H1 (cell line): ENCODE data around the gene CNOT10. TPM values are rescaled to one million over a fixed set of nuclear protein-coding genes. Genes with fewer than 3 reads are reported as not detected.

ENCODE experiments used
- CTCF ChIA-PET: fragments of 300-600 bp; sonication (Branson Sonifier 250); formaldehyde crosslinking; loops from one replicate; lab custom pipeline; 2021; ENCODE audit not compliant: partially characterized antibody; lab: Charles Lee
- POLR2A ChIA-PET: fragments of 300-600 bp; sonication (Branson Sonifier 250); formaldehyde crosslinking; loops from one replicate; lab custom pipeline; 2021; ENCODE audit warnings: inconsistent platforms; ENCODE audit not compliant: partially characterized antibody; lab: Charles Lee
- DNase-seq, 2 experiments: peaks; one replicate each; pipeline versions ENCODE4 v3.0.0 to v3.0.0-alpha.2; 2010 to 2022; ENCODE audit warnings: low spot score in 2 of 2, low read depth in 1 of 2, mixed read lengths in 1 of 2
- FAIRE-seq: peaks from 2 replicates; lab custom pipeline; 2011; peaks lifted over from hg19 to GRCh38; lab: Jason Lieb, UNC
- H2AFZ ChIP-seq: 2 replicates; pipeline ENCODE4 v1.8.1; 2012; ENCODE audit warnings: low read length, inconsistent platforms
- H2AK5ac ChIP-seq: 2 replicates; pipeline ENCODE4 v1.6.1; 2013; ENCODE audit warnings: low read depth, low read length
- H2BK120ac ChIP-seq: replicated peaks from 2 replicates; pipeline ENCODE3; 2013; ENCODE audit warnings: low read depth, low read length, inconsistent platforms
- H2BK12ac ChIP-seq: 2 replicates; pipeline ENCODE4 v1.6.1; 2013; ENCODE audit warnings: low read depth, low read length
- H2BK15ac ChIP-seq: 2 replicates; pipeline ENCODE4 v1.6.1; 2013; ENCODE audit warnings: low read length
- H2BK20ac ChIP-seq: 2 replicates; pipeline ENCODE4 v1.6.1; 2013; ENCODE audit warnings: low read length
- H2BK5ac ChIP-seq: 2 replicates; pipeline ENCODE4 v1.6.1; 2013; ENCODE audit warnings: low read depth, low read length
- H3K14ac ChIP-seq: 2 replicates; pipeline ENCODE4 v1.6.1; 2013; ENCODE audit warnings: inconsistent platforms; ENCODE audit not compliant: insufficient read length
- H3K18ac ChIP-seq: 2 replicates; pipeline ENCODE4 v1.6.1; 2013; ENCODE audit warnings: low read length; ENCODE audit errors: extremely low read depth
- H3K23ac ChIP-seq: 2 replicates; pipeline ENCODE4 v1.6.1; 2013; ENCODE audit warnings: inconsistent platforms; ENCODE audit not compliant: insufficient read length
- H3K23me2 ChIP-seq: 2 replicates; pipeline ENCODE4 v1.6.1; 2013; ENCODE audit warnings: low read depth, low read length
- H3K27ac ChIP-seq: 2 replicates; pipeline ENCODE4 v1.6.1; 2011; ENCODE audit warnings: low read depth, low read length, inconsistent platforms
- H3K27me3 ChIP-seq, 4 experiments: replicated peaks in 1 of 4; 1 replicate in 1 of 4; 2 replicates in 3 of 4; pipeline versions ENCODE4 v1.6.1 to v1.8.1; 2011 to 2013; ENCODE audit warnings: low read length in 3 of 4, mild to moderate bottlenecking in 3 of 4, inconsistent platforms in 2 of 4, mixed read lengths in 2 of 4, moderate library complexity in 1 of 4; ENCODE audit not compliant: control insufficient read depth in 3 of 4, insufficient read depth in 3 of 4; ENCODE audit errors: extremely low read depth in 1 of 4
- H3K36me3 ChIP-seq, 4 experiments: 2 replicates each; pipeline versions ENCODE4 v1.6.1 to v1.8.1; 2011 to 2013; ENCODE audit warnings: mild to moderate bottlenecking in 4 of 4, low read length in 3 of 4, moderate library complexity in 2 of 4, control low read depth in 1 of 4, inconsistent platforms in 1 of 4; ENCODE audit not compliant: insufficient read depth in 4 of 4, control insufficient read depth in 2 of 4
- H3K4ac ChIP-seq: replicated peaks from 2 replicates; pipeline ENCODE3; 2013; ENCODE audit warnings: low read length, low read depth, mixed read lengths, inconsistent platforms; ENCODE audit not compliant: insufficient read length
- H3K4me1 ChIP-seq, 4 experiments: replicated peaks in 1 of 4; 1 replicate in 1 of 4; 2 replicates in 3 of 4; pipeline versions ENCODE4 v1.6.1 to v1.8.1; 2011 to 2013; ENCODE audit warnings: low read length in 3 of 4, inconsistent platforms in 2 of 4, mixed read lengths in 1 of 4; ENCODE audit not compliant: insufficient read depth in 4 of 4, control insufficient read depth in 3 of 4
- H3K4me2 ChIP-seq, 2 experiments: 2 replicates each; pipeline versions ENCODE4 v1.6.1 to v1.8.1; 2011 to 2013; ENCODE audit warnings: low read depth in 2 of 2, low read length in 2 of 2, control low read depth in 1 of 2, inconsistent platforms in 1 of 2, mild to moderate bottlenecking in 1 of 2; ENCODE audit not compliant: insufficient read depth in 1 of 2
- H3K4me3 ChIP-seq, 4 experiments: fragments of 200-600, 300-600 bp in 1 of 4; sonication (generic), shearing (Covaris generic), sonication (Bioruptor Twin) in 1 of 4; 2 replicates each; pipeline versions ENCODE4 v1.5.1 to v1.8.1; 2011 to 2016; ENCODE audit warnings: low read length in 4 of 4, low read depth in 3 of 4, control low read depth in 2 of 4, inconsistent platforms in 2 of 4, mild to moderate bottlenecking in 2 of 4, mixed read lengths in 1 of 4, moderate library complexity in 1 of 4; ENCODE audit not compliant: insufficient read depth in 2 of 4; ENCODE audit errors: extremely low read depth in 1 of 4
- H3K56ac ChIP-seq: replicated peaks from 2 replicates; pipeline ENCODE3; 2013; ENCODE audit warnings: low read depth, mild to moderate bottlenecking, mixed read lengths, low read length, inconsistent platforms; ENCODE audit not compliant: insufficient read length
- H3K79me1 ChIP-seq: 2 replicates; pipeline ENCODE4 v1.6.1; 2013; ENCODE audit warnings: low read depth, low read length, control low read depth
- H3K79me2 ChIP-seq, 2 experiments: 2 replicates each; pipeline versions ENCODE4 v1.6.1 to v1.8.1; 2012 to 2013; ENCODE audit warnings: low read length in 2 of 2, mild to moderate bottlenecking in 2 of 2, inconsistent platforms in 1 of 2; ENCODE audit not compliant: insufficient read depth in 2 of 2, control insufficient read depth in 1 of 2
- H3K9ac ChIP-seq, 4 experiments: replicated peaks in 1 of 4; 1 replicate in 1 of 4; 2 replicates in 3 of 4; pipeline versions ENCODE4 v1.6.1 to v1.8.1; 2011 to 2013; ENCODE audit warnings: low read depth in 3 of 4, low read length in 3 of 4, control low read depth in 2 of 4, mild to moderate bottlenecking in 2 of 4, moderate library complexity in 2 of 4, inconsistent platforms in 1 of 4; ENCODE audit errors: extremely low read depth in 1 of 4
- H3K9me3 ChIP-seq, 2 experiments: 2 replicates each; pipeline versions ENCODE4 v1.6.1 to v1.8.1; 2012 to 2013; ENCODE audit warnings: mild to moderate bottlenecking in 2 of 2, moderate library complexity in 2 of 2, control low read depth in 1 of 2, inconsistent platforms in 1 of 2, low read depth in 1 of 2, low read length in 1 of 2, mixed read lengths in 1 of 2; ENCODE audit not compliant: insufficient read depth in 2 of 2
- H4K20me1 ChIP-seq, 2 experiments: replicated peaks in 1 of 2; 2 replicates each; pipeline versions ENCODE3 to v1.8.1; 2011 to 2013; ENCODE audit warnings: inconsistent platforms in 2 of 2, low read length in 2 of 2, mild to moderate bottlenecking in 1 of 2; ENCODE audit not compliant: insufficient read depth in 2 of 2, control insufficient read depth in 1 of 2
- H4K5ac ChIP-seq: 2 replicates; pipeline ENCODE4 v1.6.1; 2013; ENCODE audit warnings: low read length, low read depth, mixed read lengths, inconsistent platforms; ENCODE audit not compliant: insufficient read length
- H4K8ac ChIP-seq: 2 replicates; pipeline ENCODE4 v1.8.0; 2013; ENCODE audit warnings: mild to moderate bottlenecking, moderate library complexity, low read length, inconsistent platforms; ENCODE audit not compliant: insufficient read depth; ENCODE audit errors: extremely low read depth
- H4K91ac ChIP-seq: replicated peaks from 2 replicates; pipeline ENCODE3; 2013; ENCODE audit warnings: low read length, mixed read lengths, inconsistent platforms; ENCODE audit not compliant: insufficient read length
- ASH2L ChIP-seq: fragments of 200-600, 300-600 bp; sonication (generic); IDR thresholded peaks from one replicate; pipeline ENCODE4 v1.7.1; 2017; ENCODE audit warnings: low read length
- MAFK ChIP-seq: IDR thresholded peaks from 2 replicates; pipeline ENCODE4 v1.6.1; 2012; ENCODE audit warnings: low read depth, mild to moderate bottlenecking, improper control_type of control experiment, low read length
- SIN3A ChIP-seq, 2 experiments: IDR thresholded peaks in 1 of 2; conservative IDR thresholded peaks in 1 of 2; 2 replicates each; pipeline ENCODE4 v1.6.1; 2011 to 2012; ENCODE audit warnings: low read length in 2 of 2, improper control_type of control experiment in 1 of 2, low read depth in 1 of 2, mild to moderate bottlenecking in 1 of 2
- SIRT6 ChIP-seq: IDR thresholded peaks from one replicate; pipeline ENCODE4 v1.7.1; 2012; ENCODE audit warnings: low read length, inconsistent platforms
- TCF12 ChIP-seq: IDR thresholded peaks from 2 replicates; pipeline ENCODE4 v1.6.1; 2011; ENCODE audit warnings: low read depth, mild to moderate bottlenecking, low read length
- WGBS, 2 experiments: shearing (Covaris generic) in 1 of 2; methylation state at CpG; one replicate each; pipeline versions ENCODE4 v1.1.6 to v1.1.7; 2013 to 2015; ENCODE audit warnings: low lambda C conversion rate in 2 of 2, mixed read lengths in 2 of 2, inconsistent platforms in 1 of 2, low coverage in 1 of 2, missing lambda C conversion rate in 1 of 2; ENCODE audit not compliant: insufficient replicate concordance in 2 of 2, insufficient coverage in 1 of 2, insufficient read length in 1 of 2; ENCODE audit errors: extremely low coverage in 1 of 2, missing lambda C conversion rate in 1 of 2; 5-methylcytosine and 5-hydroxymethylcytosine counted together
- polyA plus RNA-seq, 7 experiments: library from polyadenylated mRNA; depleted of rRNA in 3 of 7; stranded (reverse) in 5 of 7; unstranded in 2 of 7; fragments of >200 nt in 5 of 7; fragments of 200-250 nt in 2 of 7; gene quantifications; 1 replicate in 5 of 7; 2 replicates in 1 of 7; 4 replicates in 1 of 7; pipeline versions ENCODE4 v1.2.1 to v1.2.3, GENCODE V29; 2011 to 2013; ENCODE audit warnings: missing spikeins in 2 of 7, mixed read lengths in 2 of 7
- total RNA-seq: library from RNA; stranded (reverse); fragmentation: NEBNext Ultra II Directional; extraction: Animal tissue kit (Norgen Biotek cat#: 25700); gene quantifications from 2 replicates; pipeline ENCODE4 v1.2.1, GENCODE V29; 2021
- TF ChIP-seq, protein P1 (sequence below): IDR thresholded peaks from 2 replicates; pipeline ENCODE4 v1.6.1; 2012; ENCODE audit warnings: inconsistent platforms

The CNOT10 gene
- total and polyA plus RNA-seq, 2 of the 8 experiments (the other 6 are each of a cell fraction or from before 2014, with no cell fraction given), result 39.9 to 55.9 TPM

DNA sequence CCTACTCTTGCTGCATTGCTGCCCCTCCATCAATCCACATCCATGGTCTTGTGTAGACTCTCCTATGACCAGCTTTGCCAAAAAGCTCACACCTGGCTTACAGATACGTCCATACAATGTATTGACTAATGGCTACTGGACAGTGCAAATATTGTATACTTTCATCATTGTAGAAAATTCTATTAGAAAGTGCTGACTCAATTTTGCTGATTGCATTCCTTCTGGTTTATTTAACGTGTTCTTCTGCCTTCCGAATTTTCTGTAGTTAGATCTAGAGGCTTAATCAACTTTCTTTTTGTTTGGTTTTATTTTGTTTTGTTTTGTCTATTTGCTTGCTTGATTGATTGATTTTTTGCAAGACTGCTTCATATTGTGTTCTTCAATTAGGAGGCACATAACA is 29.8 kb upstream of the CNOT10 start:
- no peaks in the 10 kb centered on the region for H3K79me1 ChIP-seq
- H4K5ac ChIP-seq, result no peak overlapping the region
- H2AFZ ChIP-seq, result no peak overlapping the region
- no peak overlapping the region for H3K4ac ChIP-seq
- CTCF ChIA-PET, result interaction anchor here (0.8 to 3.2 kb wide), 4 partner anchors 11 to 187 kb away, joined by 4 to 9 read pairs (median 4); no protein-coding TSS in a partner anchor
- H2BK15ac ChIP-seq, result no peak overlapping the region
- H4K20me1 ChIP-seq, result no peaks in the 10 kb centered on the region
- H3K9ac ChIP-seq, result no peak overlapping the region
- H4K8ac ChIP-seq, result no peak overlapping the region
- H3K56ac ChIP-seq, result no peak overlapping the region
- no peaks in the 10 kb centered on the region for H3K36me3 ChIP-seq
- H2BK20ac ChIP-seq, result no peak overlapping the region
- H3K23me2 ChIP-seq, result no peaks in the 10 kb centered on the region
- H3K4me1 ChIP-seq, result no peaks in the 10 kb centered on the region
- TF ChIP-seq, protein P1, sequence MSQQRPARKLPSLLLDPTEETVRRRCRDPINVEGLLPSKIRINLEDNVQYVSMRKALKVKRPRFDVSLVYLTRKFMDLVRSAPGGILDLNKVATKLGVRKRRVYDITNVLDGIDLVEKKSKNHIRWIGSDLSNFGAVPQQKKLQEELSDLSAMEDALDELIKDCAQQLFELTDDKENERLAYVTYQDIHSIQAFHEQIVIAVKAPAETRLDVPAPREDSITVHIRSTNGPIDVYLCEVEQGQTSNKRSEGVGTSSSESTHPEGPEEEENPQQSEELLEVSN, result no peak
- TF ChIP-seq SIRT6, result no peak
- no peak for TF ChIP-seq MAFK
- no peak for TF ChIP-seq TCF12
- TF ChIP-seq SIN3A (conservative IDR thresholded peaks at IDR 0.05 in 1 of 2, IDR thresholded peaks at IDR 0.05 in 1 of 2; ENCODE audit: low read depth in 1 of 2, low read length in 2 of 2), result no peak
- no peak for TF ChIP-seq ASH2L
- no peak overlapping the region for H2AK5ac ChIP-seq
- H2BK5ac ChIP-seq, result no peak overlapping the region
- no peaks in the 10 kb centered on the region for H3K27me3 ChIP-seq
- no peak overlapping the region for H3K23ac ChIP-seq
- POLR2A ChIA-PET, result interaction anchor here (0.6 kb wide), 1 partner anchor 8 kb away, joined by 4 read pairs; no protein-coding TSS in a partner anchor
- no peak overlapping the region for H3K14ac ChIP-seq
- no peak for DNase-seq
- H3K79me2 ChIP-seq, result no peaks in the 10 kb centered on the region
- no peak overlapping the region for H3K27ac ChIP-seq
- no peak overlapping the region for H3K4me2 ChIP-seq
- 88% methylated on average over 3 of the region's 3 CpGs; no CpG with 5 or more reads in 1 of the 2 experiments for WGBS, 2 experiments
- no peak overlapping the region for H4K91ac ChIP-seq
- no peak overlapping the region for H2BK120ac ChIP-seq
- H3K9me3 ChIP-seq, result no peaks in the 10 kb centered on the region
- H2BK12ac ChIP-seq, result no peak overlapping the region
- no peak overlapping the region for H3K4me3 ChIP-seq
- H3K18ac ChIP-seq, result no peak overlapping the region
- no peak for FAIRE-seq
